NCI-H1694 (cell line): ENCODE measurements around the gene CKLF.
"Not testable (repeated sequence)": the region's sequence is repeated elsewhere in the genome, so short reads cannot be mapped to it uniquely, and the experiment has no call there.

Source experiments
- DNase-seq: peaks from one replicate; lab custom pipeline; 2025; lab: John Stamatoyannopoulos, UW

CKLF gene

GRCh38 chr16:66552286-66553177 is at the start of gene CKLF:
CKLF (plus strand) TSS chr16:66552576; CDS start chr16:66552716, 140 bp downstream.
- peak; percentile 45 for DNase-seq

- no peak for DNase-seq
Observed at GRCh38 chr16:66503030-66503429, 49.3 kb upstream of the CKLF start.

- no peak for DNase-seq
Observed at GRCh38 chr16:66503612-66504011, 48.8 kb upstream of the CKLF start.

GRCh38 chr16:66507731-66508239 is 44.6 kb upstream of the CKLF start:
- no peak for DNase-seq

GRCh38 chr16:66508248-66508913 is 44.0 kb upstream of the CKLF start:
- no peak for DNase-seq

GRCh38 chr16:66508914-66509496 is 43.4 kb upstream of the CKLF start:
- no peak for DNase-seq

GRCh38 chr16:66509576-66509975 is 42.8 kb upstream of the CKLF start:
- no peak for DNase-seq

- no peak for DNase-seq
Observed at GRCh38 chr16:66510298-66510697, 42.1 kb upstream of the CKLF start.

- DNase-seq = no peak
Observed at GRCh38 chr16:66510711-66511601, 41.4 kb upstream of the CKLF start.

- DNase-seq = peak; percentile 12
Observed at GRCh38 chr16:66511602-66512271, 40.6 kb upstream of the CKLF start.

GRCh38 chr16:66512272-66513110 is 39.9 kb upstream of the CKLF start:
- no peak for DNase-seq

- no peak for DNase-seq
Observed at GRCh38 chr16:66513111-66513723, 39.2 kb upstream of the CKLF start.

GRCh38 chr16:66514391-66514790 is 38.0 kb upstream of the CKLF start:
- not testable (repeated sequence) for DNase-seq

GRCh38 chr16:66514980-66515595 is 37.3 kb upstream of the CKLF start:
- not testable (repeated sequence) for DNase-seq

- no peak for DNase-seq
Observed at GRCh38 chr16:66515596-66516508, 36.5 kb upstream of the CKLF start.

- DNase-seq = no peak
Observed at GRCh38 chr16:66516509-66516807, 35.9 kb upstream of the CKLF start.

GRCh38 chr16:66516808-66517585 is 35.4 kb upstream of the CKLF start:
- DNase-seq = no peak
